NCI-H2171 treated with DMSO at 0.1 percent for 48 hours (cell line): ENCODE results near the gene EFCAB3.
"Not testable (repeated sequence)": the region's sequence is repeated elsewhere in the genome, so short reads cannot be mapped to it uniquely, and the experiment has no call there.

Experiments used
- DNase-seq: peaks from one replicate; lab custom pipeline; 2025; lab: John Stamatoyannopoulos, UW

EFCAB3 gene

GRCh38 chr17:62465271-62465670 lies 84.9 kb downstream of the EFCAB3 start:
- not testable (repeated sequence) for DNase-seq
